Stimulated activated effector memory CD8-positive, alpha-beta T cell treated with anti-CD3 and anti-CD28 coated beads, Interleukin-12 subunit alpha, Interleukin-12 subunit beta, amount 100 ng/mL, for 72 hours (primary cell): Measurements from ENCODE around the gene EIPR1.

ENCODE experiments used
- ATAC-seq: fragments of 150-1000 bp; cut with Tn5 transposase; 2 replicates; pipeline ENCODE4 v1.10.0; 2021
- DNase-seq, 2 donors: peaks; one replicate each; pipeline ENCODE4 v3.0.0; 2021 to 2022; ENCODE audit warnings: low spot score in 2 of 2
- H3K27ac Mint-ChIP-seq: one replicate; pipeline ENCODE4 v1.8.0; 2022; ENCODE audit warnings: mild to moderate bottlenecking, mixed read lengths
- H3K36me3 Mint-ChIP-seq: one replicate; pipeline ENCODE4 v1.8.0; 2022; ENCODE audit warnings: mild to moderate bottlenecking, mixed read lengths
- H3K4me1 Mint-ChIP-seq: one replicate; pipeline ENCODE4 v1.8.0; 2022; ENCODE audit warnings: mixed read lengths
- H3K4me3 Mint-ChIP-seq: one replicate; pipeline ENCODE4 v1.8.0; 2022; ENCODE audit warnings: mild to moderate bottlenecking, mixed read lengths
- H3K9me3 Mint-ChIP-seq: one replicate; pipeline ENCODE4 v1.8.0; 2022; ENCODE audit warnings: mixed read lengths

The EIPR1 gene

GRCh38 chr2:3260959-3261358 lies 116.7 kb downstream of the EIPR1 start:
- Mint-ChIP-seq H3K27ac (peak overlapping the region; percentile 78), H3K36me3 (peaks cover 5% of the 10 kb centered on the region), H3K9me3 (no peaks in the 10 kb centered on the region), H3K4me1 (peaks cover 25% of the 10 kb centered on the region), H3K4me3 (no peak overlapping the region)
- DNase-seq, result no peak
- no peak for ATAC-seq

- H3K27ac Mint-ChIP-seq, result no peak overlapping the region
- H3K4me1 Mint-ChIP-seq, result peaks cover 11% of the 10 kb centered on the region
- no peak for DNase-seq
- no peak overlapping the region for H3K4me3 Mint-ChIP-seq
- peaks cover 32% of the 10 kb centered on the region for H3K36me3 Mint-ChIP-seq
- no peak for ATAC-seq
- H3K9me3 Mint-ChIP-seq, result no peaks in the 10 kb centered on the region
Measured at GRCh38 chr2:3257826-3258225, 119.8 kb downstream of the EIPR1 start.

- DNase-seq (no peak), ATAC-seq (no peak)
- peaks cover 32% of the 10 kb centered on the region for H3K36me3 Mint-ChIP-seq
- no peaks in the 10 kb centered on the region for H3K9me3 Mint-ChIP-seq
- H3K4me3 Mint-ChIP-seq, result no peak overlapping the region
- H3K27ac Mint-ChIP-seq, result no peak overlapping the region
- H3K4me1 Mint-ChIP-seq, result peaks cover 7% of the 10 kb centered on the region
Measured at GRCh38 chr2:3257166-3257565, 120.5 kb downstream of the EIPR1 start.

- Mint-ChIP-seq H3K4me1 (peaks cover 7% of the 10 kb centered on the region), H3K4me3 (no peak overlapping the region), H3K36me3 (peaks cover 32% of the 10 kb centered on the region), H3K9me3 (no peaks in the 10 kb centered on the region), H3K27ac (no peak overlapping the region)
- DNase-seq (no peak), ATAC-seq (no peak)
Measured at GRCh38 chr2:3256605-3257004, 121.0 kb downstream of the EIPR1 start.

GRCh38 chr2:3256157-3256556 lies 121.5 kb downstream of the EIPR1 start:
- ATAC-seq (no peak), DNase-seq (no peak)
- Mint-ChIP-seq H3K9me3 (no peaks in the 10 kb centered on the region), H3K4me3 (no peak overlapping the region), H3K4me1 (peaks cover 7% of the 10 kb centered on the region), H3K36me3 (peaks cover 32% of the 10 kb centered on the region), H3K27ac (no peak overlapping the region)

GRCh38 chr2:3254442-3254941 lies 123.1 kb downstream of the EIPR1 start:
- Mint-ChIP-seq H3K36me3 (peaks cover 32% of the 10 kb centered on the region), H3K4me3 (no peak overlapping the region), H3K9me3 (peaks cover under 1% of the 10 kb centered on the region), H3K4me1 (peaks cover 7% of the 10 kb centered on the region), H3K27ac (peak overlapping the region; percentile 60)
- DNase-seq (no peak), ATAC-seq (peak; percentile 32)

- DNase-seq (no peak), ATAC-seq (peak; percentile 32)
- Mint-ChIP-seq H3K36me3 (peaks cover 32% of the 10 kb centered on the region), H3K27ac (peak overlapping the region; percentile 60), H3K9me3 (peaks cover 4% of the 10 kb centered on the region), H3K4me1 (peaks cover 3% of the 10 kb centered on the region), H3K4me3 (no peak overlapping the region)
Measured at GRCh38 chr2:3253913-3254441, 123.6 kb downstream of the EIPR1 start.

- Mint-ChIP-seq H3K9me3 (peaks cover 7% of the 10 kb centered on the region), H3K36me3 (peaks cover 32% of the 10 kb centered on the region), H3K27ac (no peak overlapping the region), H3K4me3 (no peak overlapping the region), H3K4me1 (no peaks in the 10 kb centered on the region)
- ATAC-seq (no peak), DNase-seq (no peak)
Measured at GRCh38 chr2:3251946-3252345, 125.7 kb downstream of the EIPR1 start.

DNA sequence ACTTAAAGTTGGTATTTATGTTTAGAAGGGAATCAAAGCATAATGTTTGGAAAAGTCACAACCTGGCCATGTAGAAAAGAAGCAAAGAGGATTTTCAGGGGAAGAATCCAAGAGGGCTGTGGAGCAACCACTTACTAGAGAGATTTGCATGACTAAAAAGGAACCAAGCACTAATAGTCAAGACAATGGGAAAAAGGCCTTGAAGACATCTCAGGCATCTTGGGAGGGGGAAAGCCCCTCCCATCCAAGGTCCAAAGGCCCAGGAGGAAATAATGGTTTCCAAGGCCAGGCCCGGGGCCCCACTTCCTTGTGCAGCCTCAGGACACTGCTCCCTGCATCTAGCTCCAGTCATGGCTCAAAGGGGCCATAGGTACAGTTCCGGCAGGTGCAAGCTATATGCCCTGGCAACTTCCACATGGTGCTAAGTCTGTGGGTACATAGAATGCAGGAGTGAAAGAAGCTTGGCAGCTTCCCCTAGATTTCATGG lies 128.1 kb downstream of the EIPR1 start:
- ATAC-seq, result no peak
- H3K36me3 Mint-ChIP-seq, result peaks cover 22% of the 10 kb centered on the region

DNA sequence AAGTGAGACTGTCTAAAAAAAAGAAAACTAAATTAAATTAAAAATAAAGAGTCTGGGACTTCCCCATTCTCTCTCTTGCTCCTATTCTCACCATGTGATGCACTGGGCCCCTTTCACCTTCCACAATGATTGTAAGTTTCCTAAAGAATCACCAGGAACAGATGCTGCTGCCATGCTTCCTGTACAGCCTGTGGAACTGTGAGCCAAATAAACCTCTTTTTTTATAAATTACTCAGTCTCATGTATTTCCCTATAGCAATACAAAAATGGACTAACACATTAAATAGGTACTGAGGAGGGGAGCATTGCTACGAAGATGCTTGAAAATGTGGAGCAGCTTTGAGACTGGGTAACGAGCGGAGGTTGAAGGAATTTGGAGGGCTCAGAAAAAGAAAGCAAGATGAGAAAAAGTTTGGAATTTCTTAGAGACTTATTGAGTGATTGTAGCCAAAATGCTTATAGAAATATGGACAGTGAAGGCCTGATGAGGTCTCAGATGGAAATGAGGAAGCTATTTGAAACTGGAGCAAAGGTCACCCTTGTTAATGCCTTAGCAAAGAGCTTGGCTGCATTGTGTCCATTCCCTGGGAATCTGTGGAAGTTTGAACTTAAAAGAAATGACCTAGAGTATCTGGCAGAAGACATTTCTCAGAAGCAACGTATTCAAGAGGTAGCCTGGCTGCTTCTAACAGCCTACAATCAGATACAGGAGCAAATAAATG lies 128.7 kb downstream of the EIPR1 start:
- peaks cover 3% of the 10 kb centered on the region for H3K4me1 Mint-ChIP-seq
- peaks cover 7% of the 10 kb centered on the region for H3K9me3 Mint-ChIP-seq
- H3K27ac Mint-ChIP-seq, result no peak overlapping the region
- H3K4me3 Mint-ChIP-seq, result no peak overlapping the region
- ATAC-seq, result no peak
- peaks cover 16% of the 10 kb centered on the region for H3K36me3 Mint-ChIP-seq
- DNase-seq, result no peak

More for the DNA sequence above, 128.1 kb downstream of the EIPR1 start:
- peaks cover 7% of the 10 kb centered on the region for H3K9me3 Mint-ChIP-seq
- H3K4me1 Mint-ChIP-seq, result no peaks in the 10 kb centered on the region
- no peak overlapping the region for H3K4me3 Mint-ChIP-seq
- H3K27ac Mint-ChIP-seq, result no peak overlapping the region
- DNase-seq, result no peak

GRCh38 chr2:3246928-3247714 lies 130.5 kb downstream of the EIPR1 start:
- peaks cover 5% of the 10 kb centered on the region for H3K36me3 Mint-ChIP-seq
- no peak for ATAC-seq
- peaks cover 7% of the 10 kb centered on the region for H3K9me3 Mint-ChIP-seq
- H3K4me1 Mint-ChIP-seq, result peaks cover 19% of the 10 kb centered on the region
- H3K27ac Mint-ChIP-seq, result no peak overlapping the region
- no peak overlapping the region for H3K4me3 Mint-ChIP-seq
- DNase-seq, result no peak

DNA sequence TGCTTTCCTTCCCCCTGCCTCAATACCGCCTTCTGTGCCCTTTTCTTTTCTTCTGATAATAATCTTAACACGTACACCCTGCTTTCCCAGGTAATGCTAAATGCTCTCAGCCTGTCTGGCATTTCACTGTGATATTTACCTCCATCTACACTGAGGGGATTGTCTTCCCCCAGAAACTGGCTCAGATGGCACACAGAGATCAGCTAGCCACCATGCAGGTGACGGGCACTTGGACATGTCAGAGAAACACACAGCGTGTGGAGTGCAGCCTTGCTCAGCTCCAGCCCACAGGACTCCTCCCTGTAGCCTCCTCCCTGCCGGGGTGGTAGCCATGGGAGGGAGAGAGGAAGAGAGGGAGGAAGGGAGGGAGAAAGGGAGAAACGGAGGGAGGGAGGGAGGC lies 131.2 kb downstream of the EIPR1 start:
- DNase-seq, result no peak
- Mint-ChIP-seq H3K27ac (no peak overlapping the region), H3K4me1 (peaks cover 25% of the 10 kb centered on the region), H3K9me3 (peaks cover 7% of the 10 kb centered on the region), H3K4me3 (no peak overlapping the region), H3K36me3 (peaks cover 5% of the 10 kb centered on the region)
- ATAC-seq, result no peak

DNA sequence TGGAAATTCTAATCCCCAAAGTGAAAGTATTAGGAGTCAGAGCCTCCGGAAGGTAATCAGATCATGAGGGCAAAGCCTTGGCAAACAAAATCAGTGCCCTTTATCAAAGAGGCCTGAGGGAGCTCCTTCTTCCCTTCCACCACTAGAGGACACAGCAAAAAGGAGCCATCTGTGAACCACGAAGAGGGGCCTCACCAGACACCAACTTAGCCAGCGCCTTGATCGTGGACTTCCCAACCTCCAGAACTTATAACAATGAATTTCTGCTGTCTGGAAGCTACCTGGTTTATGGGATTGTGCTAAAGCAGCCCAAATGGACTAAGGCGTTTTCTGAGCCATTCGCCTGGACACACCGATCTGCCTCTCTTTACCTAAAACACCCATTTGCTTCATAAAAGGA lies 133.1 kb downstream of the EIPR1 start:
- Mint-ChIP-seq H3K4me1 (peaks cover 25% of the 10 kb centered on the region), H3K4me3 (no peak overlapping the region), H3K36me3 (peaks cover 5% of the 10 kb centered on the region), H3K27ac (no peak overlapping the region), H3K9me3 (peaks cover 6% of the 10 kb centered on the region)
- DNase-seq (no peak), ATAC-seq (no peak)

GRCh38 chr2:3243804-3244203 lies 133.8 kb downstream of the EIPR1 start:
- Mint-ChIP-seq H3K9me3 (peaks cover 1% of the 10 kb centered on the region), H3K4me3 (no peak overlapping the region), H3K36me3 (peaks cover 5% of the 10 kb centered on the region), H3K4me1 (peaks cover 25% of the 10 kb centered on the region), H3K27ac (no peak overlapping the region)
- ATAC-seq (no peak), DNase-seq (no peak)

DNA sequence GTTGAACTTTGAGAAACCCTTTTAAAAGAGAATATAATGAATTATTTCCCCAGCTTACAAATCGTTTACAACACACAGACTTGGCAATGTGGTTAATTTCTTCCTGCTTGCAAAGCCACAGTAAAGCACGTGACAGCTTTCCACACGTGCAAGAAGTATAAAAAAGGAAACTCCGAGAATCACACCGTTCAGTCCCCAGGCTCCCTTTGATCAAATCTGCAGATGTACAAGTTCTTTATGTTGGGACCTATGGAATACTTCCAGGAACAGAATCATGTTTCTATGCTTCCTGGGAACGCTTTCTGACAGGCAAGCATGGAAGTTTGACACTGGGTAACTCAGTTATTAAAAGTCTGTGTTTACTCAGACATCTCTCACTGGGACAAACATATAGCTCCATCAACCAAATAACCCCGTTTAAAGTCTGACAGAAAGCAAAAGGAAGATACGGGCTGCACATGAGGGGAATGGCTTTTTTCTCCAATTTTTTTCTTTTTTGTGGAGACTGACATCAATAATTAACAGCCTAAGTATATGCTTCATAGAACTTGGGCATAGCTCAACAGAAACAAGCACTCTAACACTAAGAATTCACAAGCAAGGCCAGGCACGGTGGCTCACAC lies 134.8 kb downstream of the EIPR1 start:
- no peaks in the 10 kb centered on the region for H3K9me3 Mint-ChIP-seq
- H3K36me3 Mint-ChIP-seq, result no peaks in the 10 kb centered on the region

More for the DNA sequence above, 134.8 kb downstream of the EIPR1 start:
- peak overlapping the region; percentile 12 for H3K27ac Mint-ChIP-seq
- peak overlapping the region; percentile 38 for H3K4me3 Mint-ChIP-seq
- H3K4me1 Mint-ChIP-seq, result peaks cover 25% of the 10 kb centered on the region
- peak; percentile 49 for ATAC-seq
- DNase-seq, result no peak
